NCI-H1105 (cell line): ENCODE data around the gene CENPH.
"Not testable (repeated sequence)": the region's sequence is repeated elsewhere in the genome, so short reads cannot be mapped to it uniquely, and the experiment has no call there.

Experiments
- DNase-seq: peaks from one replicate; lab custom pipeline; 2025; lab: John Stamatoyannopoulos, UW

Gene CENPH

DNA sequence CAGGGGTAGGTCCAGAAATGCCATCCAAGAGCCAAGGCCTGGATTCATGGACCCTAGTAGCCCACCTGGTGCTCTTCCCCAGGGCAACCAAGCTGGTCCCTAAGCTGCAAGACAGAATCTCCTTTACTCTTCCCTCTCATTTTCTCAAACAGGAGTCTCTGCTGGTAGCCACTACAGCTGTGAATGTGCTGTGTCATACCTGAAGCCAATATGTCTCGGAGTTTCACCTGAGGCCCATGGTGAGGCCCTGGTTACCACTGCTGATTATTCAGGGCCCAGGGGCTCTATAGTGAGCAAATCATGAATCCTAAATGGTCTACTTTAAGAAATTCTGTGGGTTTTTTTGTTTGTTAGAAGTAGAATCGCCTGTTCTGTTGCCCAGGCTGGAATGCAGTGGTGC, 61.2 kb downstream of the CENPH start:
- no peak for DNase-seq

DNA sequence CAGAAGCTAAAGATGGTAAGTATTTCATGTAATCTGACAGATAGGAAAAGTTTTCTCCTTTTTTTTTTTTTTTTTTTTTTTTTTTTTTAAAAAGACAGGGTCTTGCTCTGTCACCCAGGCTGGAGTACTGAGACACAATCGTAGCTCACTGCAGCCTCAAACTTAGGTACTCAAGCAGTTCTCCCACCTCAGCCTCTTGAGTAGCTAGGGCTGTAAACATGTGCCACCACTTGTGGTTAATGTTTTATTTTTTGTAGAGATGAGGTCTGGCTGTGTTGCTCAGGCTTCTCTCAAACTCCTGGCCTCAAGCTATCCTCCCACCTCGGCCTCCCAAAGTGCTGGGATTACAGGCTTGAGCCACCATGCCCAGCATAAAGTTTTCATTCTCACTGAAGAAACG, 63.1 kb downstream of the CENPH start:
- no peak for DNase-seq

DNA sequence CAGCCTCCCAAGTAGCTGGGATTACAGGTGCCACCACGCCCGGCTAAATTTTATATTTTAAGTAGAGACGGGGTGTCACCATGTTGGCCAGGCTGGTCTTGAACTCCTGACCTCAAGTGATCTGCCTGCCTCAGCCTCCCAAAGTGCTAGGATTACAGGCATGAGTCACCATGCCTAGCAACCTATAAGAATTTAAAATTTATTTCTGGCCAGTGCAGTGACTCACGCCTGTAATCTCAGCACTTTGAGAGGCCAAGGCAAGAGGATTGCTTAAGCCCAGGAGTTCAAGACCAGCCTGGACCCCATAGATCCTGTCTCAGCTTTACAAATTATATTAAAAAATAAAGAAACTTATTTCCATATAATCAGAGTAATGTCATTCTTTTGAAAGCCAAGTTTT, 66.6 kb downstream of the CENPH start:
- not testable (repeated sequence) for DNase-seq

DNA sequence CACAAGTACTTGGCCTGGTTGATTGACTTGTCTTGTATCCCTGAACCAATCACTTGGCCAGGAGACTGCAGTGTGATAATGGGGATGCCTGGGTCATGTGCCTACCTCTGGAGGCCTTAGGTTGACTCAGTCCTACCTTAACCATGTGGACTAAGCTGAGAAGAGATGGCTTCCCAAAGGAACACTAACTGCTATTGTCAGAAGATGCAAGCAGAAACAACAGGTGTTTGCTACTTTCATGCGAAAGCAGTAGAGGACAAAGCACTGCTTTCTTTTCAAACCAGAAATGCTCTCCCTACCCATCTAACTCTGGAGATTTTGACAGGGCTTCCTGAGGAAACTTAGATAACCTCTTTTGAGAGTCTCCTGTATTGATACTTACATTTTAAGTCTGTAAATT, 68.2 kb downstream of the CENPH start:
- DNase-seq, result no peak
